Measurements from ENCODE around the gene GNAL. TPM values are rescaled to one million over a fixed set of nuclear protein-coding genes. Genes with fewer than 3 reads are reported as not detected.

Gene GNAL
- total RNA-seq, 1 experiment from 2014 or later = 0.44 TPM

DNA sequence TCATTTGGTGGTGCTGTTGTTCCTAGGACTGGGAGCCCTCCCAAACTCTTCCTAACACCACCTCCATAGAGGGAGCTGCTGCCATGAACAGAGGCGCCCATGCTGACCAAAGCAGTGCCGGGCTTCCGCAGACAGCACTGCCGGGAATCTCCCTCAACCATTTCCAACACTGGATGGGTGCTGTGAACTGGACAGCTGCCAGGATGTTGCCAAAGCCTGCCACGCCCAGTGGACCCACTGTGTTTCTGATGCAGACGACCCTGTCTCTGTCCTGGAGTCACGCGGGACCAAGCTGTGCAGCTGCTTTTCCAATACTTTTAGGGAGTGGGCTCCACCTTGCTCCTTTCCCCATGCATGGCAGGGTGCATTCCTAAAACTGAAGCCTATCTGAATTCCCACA, 16.9 kb upstream of the GNAL start:
- DNase-seq (ENCODE audit: low read depth, low spot score) (no peak), ATAC-seq (no peak)
- ChIA-PET CTCF (interaction anchor here (0.6 kb wide), 1 partner anchor 249 kb away, joined by 12 read pairs; no protein-coding TSS in a partner anchor), POLR2A (no interaction called here)
- TF ChIP-seq, protein P1, sequence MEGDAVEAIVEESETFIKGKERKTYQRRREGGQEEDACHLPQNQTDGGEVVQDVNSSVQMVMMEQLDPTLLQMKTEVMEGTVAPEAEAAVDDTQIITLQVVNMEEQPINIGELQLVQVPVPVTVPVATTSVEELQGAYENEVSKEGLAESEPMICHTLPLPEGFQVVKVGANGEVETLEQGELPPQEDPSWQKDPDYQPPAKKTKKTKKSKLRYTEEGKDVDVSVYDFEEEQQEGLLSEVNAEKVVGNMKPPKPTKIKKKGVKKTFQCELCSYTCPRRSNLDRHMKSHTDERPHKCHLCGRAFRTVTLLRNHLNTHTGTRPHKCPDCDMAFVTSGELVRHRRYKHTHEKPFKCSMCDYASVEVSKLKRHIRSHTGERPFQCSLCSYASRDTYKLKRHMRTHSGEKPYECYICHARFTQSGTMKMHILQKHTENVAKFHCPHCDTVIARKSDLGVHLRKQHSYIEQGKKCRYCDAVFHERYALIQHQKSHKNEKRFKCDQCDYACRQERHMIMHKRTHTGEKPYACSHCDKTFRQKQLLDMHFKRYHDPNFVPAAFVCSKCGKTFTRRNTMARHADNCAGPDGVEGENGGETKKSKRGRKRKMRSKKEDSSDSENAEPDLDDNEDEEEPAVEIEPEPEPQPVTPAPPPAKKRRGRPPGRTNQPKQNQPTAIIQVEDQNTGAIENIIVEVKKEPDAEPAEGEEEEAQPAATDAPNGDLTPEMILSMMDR (IDR thresholded peaks at IDR 0.05) = no peak
- TF ChIP-seq, protein P2, sequence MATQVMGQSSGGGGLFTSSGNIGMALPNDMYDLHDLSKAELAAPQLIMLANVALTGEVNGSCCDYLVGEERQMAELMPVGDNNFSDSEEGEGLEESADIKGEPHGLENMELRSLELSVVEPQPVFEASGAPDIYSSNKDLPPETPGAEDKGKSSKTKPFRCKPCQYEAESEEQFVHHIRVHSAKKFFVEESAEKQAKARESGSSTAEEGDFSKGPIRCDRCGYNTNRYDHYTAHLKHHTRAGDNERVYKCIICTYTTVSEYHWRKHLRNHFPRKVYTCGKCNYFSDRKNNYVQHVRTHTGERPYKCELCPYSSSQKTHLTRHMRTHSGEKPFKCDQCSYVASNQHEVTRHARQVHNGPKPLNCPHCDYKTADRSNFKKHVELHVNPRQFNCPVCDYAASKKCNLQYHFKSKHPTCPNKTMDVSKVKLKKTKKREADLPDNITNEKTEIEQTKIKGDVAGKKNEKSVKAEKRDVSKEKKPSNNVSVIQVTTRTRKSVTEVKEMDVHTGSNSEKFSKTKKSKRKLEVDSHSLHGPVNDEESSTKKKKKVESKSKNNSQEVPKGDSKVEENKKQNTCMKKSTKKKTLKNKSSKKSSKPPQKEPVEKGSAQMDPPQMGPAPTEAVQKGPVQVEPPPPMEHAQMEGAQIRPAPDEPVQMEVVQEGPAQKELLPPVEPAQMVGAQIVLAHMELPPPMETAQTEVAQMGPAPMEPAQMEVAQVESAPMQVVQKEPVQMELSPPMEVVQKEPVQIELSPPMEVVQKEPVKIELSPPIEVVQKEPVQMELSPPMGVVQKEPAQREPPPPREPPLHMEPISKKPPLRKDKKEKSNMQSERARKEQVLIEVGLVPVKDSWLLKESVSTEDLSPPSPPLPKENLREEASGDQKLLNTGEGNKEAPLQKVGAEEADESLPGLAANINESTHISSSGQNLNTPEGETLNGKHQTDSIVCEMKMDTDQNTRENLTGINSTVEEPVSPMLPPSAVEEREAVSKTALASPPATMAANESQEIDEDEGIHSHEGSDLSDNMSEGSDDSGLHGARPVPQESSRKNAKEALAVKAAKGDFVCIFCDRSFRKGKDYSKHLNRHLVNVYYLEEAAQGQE (IDR thresholded peaks at IDR 0.05; ENCODE audit: insufficient read depth in 1 of 2, low read depth in 2 of 2, low read length in 1 of 2) = no peak
- no peak for TF ChIP-seq SIN3A (IDR thresholded peaks at IDR 0.05; ENCODE audit: borderline replicate concordance, insufficient read depth, low read depth, low read length)
- TF ChIP-seq TCF7L2 (IDR thresholded peaks at IDR 0.05; ENCODE audit: low read depth, low read length) = no peak
- no peak for TF ChIP-seq POLR2AphosphoS5 (IDR thresholded peaks at IDR 0.05; ENCODE audit: low read depth, low read length)
- no peaks in the 10 kb centered on the region for H3K4me1 ChIP-seq (ENCODE audit: control insufficient read depth, insufficient read depth, low read length)
- no peak overlapping the region for H3K27ac ChIP-seq (ENCODE audit: low read length)
- in situ Hi-C loops (cut with HindIII; ENCODE audit: low pct_unique_long_range_greater_than_20kb, low sequenced_read_pairs) = no loop called here
- H3K36me3 ChIP-seq (ENCODE audit: control insufficient read depth, insufficient read depth, low read length) = no peaks in the 10 kb centered on the region
- H3K27me3 ChIP-seq (ENCODE audit: control insufficient read depth, insufficient read depth, low read length) = peaks cover 9% of the 10 kb centered on the region
- H3K9me3 ChIP-seq (ENCODE audit: control insufficient read depth, insufficient read depth, low read depth, low read length) = no peaks in the 10 kb centered on the region
- H3K4me3 ChIP-seq (ENCODE audit: low read depth in 2 of 2, low read length in 2 of 2) = no peak overlapping the region
- BruUV-seq (replicated peaks) = no TSS peak
- intact Hi-C loops (cut with micrococcal nuclease; ENCODE audit: unreplicated experiment) = no loop called here

DNA sequence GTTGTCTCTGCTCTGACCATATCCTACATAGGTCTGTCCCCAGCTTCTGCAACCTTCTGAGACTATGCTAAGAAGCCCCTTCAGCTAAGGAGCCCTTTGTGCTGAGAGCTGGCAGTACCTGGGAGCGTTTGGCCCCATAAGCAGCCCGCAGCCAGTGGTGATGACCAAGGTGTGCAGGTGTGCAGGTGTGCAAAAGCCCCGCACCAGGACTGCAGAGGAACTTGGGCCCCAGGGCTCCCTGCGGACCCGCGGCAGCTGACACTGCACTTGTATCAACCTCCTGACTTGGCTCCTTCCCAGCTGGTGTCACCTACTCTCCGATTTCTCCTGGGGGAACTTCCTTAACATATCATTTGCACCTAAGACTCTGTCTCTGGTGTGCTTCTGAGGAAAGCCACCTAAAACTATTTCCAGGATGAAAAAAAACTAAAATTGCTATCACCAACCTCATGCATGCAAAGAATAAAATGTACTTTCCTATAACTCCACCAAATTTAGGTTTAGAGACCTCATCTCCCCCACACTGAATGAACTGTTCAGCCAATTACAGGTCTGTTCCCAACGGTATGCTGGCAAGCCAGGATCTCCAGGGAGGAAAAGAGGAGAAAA, 16.1 kb upstream of the GNAL start:
- no TSS peak for BruUV-seq (replicated peaks)

More for the DNA sequence above, 16.1 kb upstream of the GNAL start:
- POLR2A ChIA-PET = no interaction called here
- no peaks in the 10 kb centered on the region for H3K9me3 ChIP-seq (ENCODE audit: control insufficient read depth, insufficient read depth, low read depth, low read length)
- no peaks in the 10 kb centered on the region for H3K4me1 ChIP-seq (ENCODE audit: control insufficient read depth, insufficient read depth, low read length)
- ATAC-seq (no peak), DNase-seq (ENCODE audit: low read depth, low spot score) (no peak)
- in situ Hi-C loops (cut with HindIII; ENCODE audit: low pct_unique_long_range_greater_than_20kb, low sequenced_read_pairs) = no loop called here
- TF ChIP-seq SIN3A (IDR thresholded peaks at IDR 0.05; ENCODE audit: borderline replicate concordance, insufficient read depth, low read depth, low read length) = no peak
- no peak for TF ChIP-seq POLR2AphosphoS5 (IDR thresholded peaks at IDR 0.05; ENCODE audit: low read depth, low read length)
- TF ChIP-seq, protein P2 (IDR thresholded peaks at IDR 0.05; ENCODE audit: insufficient read depth in 1 of 2, low read depth in 2 of 2, low read length in 1 of 2) = no peak
- TF ChIP-seq, protein P1 (IDR thresholded peaks at IDR 0.05) = no peak
- TF ChIP-seq TCF7L2 (IDR thresholded peaks at IDR 0.05; ENCODE audit: low read depth, low read length) = no peak
- no peak overlapping the region for H3K27ac ChIP-seq (ENCODE audit: low read length)
- intact Hi-C loops (cut with micrococcal nuclease; ENCODE audit: unreplicated experiment) = no loop called here
- CTCF ChIA-PET = interaction anchor here (0.6 kb wide), 1 partner anchor 248 kb away, joined by 12 read pairs; no protein-coding TSS in a partner anchor
- H3K36me3 ChIP-seq (ENCODE audit: control insufficient read depth, insufficient read depth, low read length) = no peaks in the 10 kb centered on the region
- H3K4me3 ChIP-seq (ENCODE audit: low read depth in 2 of 2, low read length in 2 of 2) = no peak overlapping the region
- peaks cover 10% of the 10 kb centered on the region for H3K27me3 ChIP-seq (ENCODE audit: control insufficient read depth, insufficient read depth, low read length)

All from Panc1 (cell line).